Measurements from ENCODE around the gene ATP6V1F. TPM values are rescaled to one million over a fixed set of nuclear protein-coding genes. Genes with fewer than 3 reads are reported as not detected.

ATP6V1F gene
- polyA plus RNA-seq, 3 donors: 327 to 593 (median 511) TPM

GRCh38 chr7:128877756-128878120 lies 15.1 kb downstream of the ATP6V1F start:
- TF ChIP-seq, protein P1, sequence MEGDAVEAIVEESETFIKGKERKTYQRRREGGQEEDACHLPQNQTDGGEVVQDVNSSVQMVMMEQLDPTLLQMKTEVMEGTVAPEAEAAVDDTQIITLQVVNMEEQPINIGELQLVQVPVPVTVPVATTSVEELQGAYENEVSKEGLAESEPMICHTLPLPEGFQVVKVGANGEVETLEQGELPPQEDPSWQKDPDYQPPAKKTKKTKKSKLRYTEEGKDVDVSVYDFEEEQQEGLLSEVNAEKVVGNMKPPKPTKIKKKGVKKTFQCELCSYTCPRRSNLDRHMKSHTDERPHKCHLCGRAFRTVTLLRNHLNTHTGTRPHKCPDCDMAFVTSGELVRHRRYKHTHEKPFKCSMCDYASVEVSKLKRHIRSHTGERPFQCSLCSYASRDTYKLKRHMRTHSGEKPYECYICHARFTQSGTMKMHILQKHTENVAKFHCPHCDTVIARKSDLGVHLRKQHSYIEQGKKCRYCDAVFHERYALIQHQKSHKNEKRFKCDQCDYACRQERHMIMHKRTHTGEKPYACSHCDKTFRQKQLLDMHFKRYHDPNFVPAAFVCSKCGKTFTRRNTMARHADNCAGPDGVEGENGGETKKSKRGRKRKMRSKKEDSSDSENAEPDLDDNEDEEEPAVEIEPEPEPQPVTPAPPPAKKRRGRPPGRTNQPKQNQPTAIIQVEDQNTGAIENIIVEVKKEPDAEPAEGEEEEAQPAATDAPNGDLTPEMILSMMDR (IDR thresholded peaks at IDR 0.05): no peak
- Histone ChIP-seq H3K4me2 (replicated peaks; ENCODE audit: extremely low read depth, low read length, poor library complexity, severe bottlenecking) (no peak overlapping the region), H3K36me3 (replicated peaks in 1 of 2; ENCODE audit: control insufficient read depth in 1 of 2, insufficient read depth in 2 of 2, low read length in 2 of 2) (no peaks in the 10 kb centered on the region), H3K27me3 (ENCODE audit: control insufficient read depth in 2 of 2, insufficient read depth in 2 of 2, low read length in 2 of 2) (no peaks in the 10 kb centered on the region), H2AFZ (ENCODE audit: insufficient read depth, low read depth, low read length, poor library complexity, severe bottlenecking) (no peak overlapping the region), H3K9me3 (replicated peaks in 1 of 2; ENCODE audit: control insufficient read depth in 1 of 2, insufficient read depth in 1 of 2, low read length in 2 of 2) (no peaks in the 10 kb centered on the region), H3K4me3 (replicated peaks in 1 of 3; ENCODE audit: low read depth in 2 of 3, low read length in 3 of 3) (no peak overlapping the region), H3K79me2 (ENCODE audit: insufficient read depth, low read length) (no peaks in the 10 kb centered on the region), H3K4me1 (ENCODE audit: control insufficient read depth in 1 of 2, insufficient read depth in 2 of 2, low read length in 2 of 2) (no peaks in the 10 kb centered on the region), H4K20me1 (ENCODE audit: insufficient read depth, low read length) (no peaks in the 10 kb centered on the region), H3K27ac (ENCODE audit: low read depth in 1 of 2, low read length in 2 of 2) (no peak overlapping the region), H3K9ac (ENCODE audit: insufficient read depth, low read length, poor library complexity, severe bottlenecking) (no peak overlapping the region)
- H3K36me3 Mint-ChIP-seq: no peaks in the 10 kb centered on the region
- no peak for DNase-seq
- no peak overlapping the region for H3K27ac Mint-ChIP-seq
- no peaks in the 10 kb centered on the region for H3K4me1 Mint-ChIP-seq
- no peak overlapping the region for H3K4me3 Mint-ChIP-seq
- intact Hi-C loops (cut with micrococcal nuclease): loop anchor here in 1 of 2 donors (5.0 kb wide), 1 partner anchor 35 kb away; no protein-coding TSS in a partner anchor
- no peaks in the 10 kb centered on the region for H3K9me3 Mint-ChIP-seq
- peaks cover 1 to 11% (median 2%) of the 10 kb centered on the region in 3 donors for H3K27me3 Mint-ChIP-seq (ENCODE audit: low read depth in 3 of 3)
- 100% methylated on average over 3 of the region's 4 CpGs for WGBS (ENCODE audit: insufficient coverage)

GRCh38 chr7:128878226-128879105 lies 15.8 kb downstream of the ATP6V1F start:
- no peak for DNase-seq
- H2AFZ ChIP-seq (ENCODE audit: insufficient read depth, low read depth, low read length, poor library complexity, severe bottlenecking): no peak overlapping the region
- TF ChIP-seq, protein P1 (IDR thresholded peaks at IDR 0.05): no peak
- no peak overlapping the region for H3K9ac ChIP-seq (ENCODE audit: insufficient read depth, low read length, poor library complexity, severe bottlenecking)
- no peak overlapping the region for H3K4me2 ChIP-seq (replicated peaks; ENCODE audit: extremely low read depth, low read length, poor library complexity, severe bottlenecking)
- Mint-ChIP-seq H3K36me3 (no peaks in the 10 kb centered on the region), H3K27me3 (ENCODE audit: low read depth in 3 of 3) (peaks cover 1 to 6% (median 2%) of the 10 kb centered on the region in 3 donors), H3K27ac (no peak overlapping the region), H3K9me3 (peaks cover 0 to under 1% (median 0%) of the 10 kb centered on the region in 7 donors), H3K4me1 (peaks cover under 1% of the 10 kb centered on the region), H3K4me3 (no peak overlapping the region)
- H3K9me3 ChIP-seq (replicated peaks in 1 of 2; ENCODE audit: control insufficient read depth in 1 of 2, insufficient read depth in 1 of 2, low read length in 2 of 2): no peaks in the 10 kb centered on the region
- H3K36me3 ChIP-seq (replicated peaks in 1 of 2; ENCODE audit: control insufficient read depth in 1 of 2, insufficient read depth in 2 of 2, low read length in 2 of 2): no peaks in the 10 kb centered on the region
- no peaks in the 10 kb centered on the region for H4K20me1 ChIP-seq (ENCODE audit: insufficient read depth, low read length)
- no peaks in the 10 kb centered on the region for H3K27me3 ChIP-seq (ENCODE audit: control insufficient read depth in 2 of 2, insufficient read depth in 2 of 2, low read length in 2 of 2)
- no peak overlapping the region for H3K4me3 ChIP-seq (replicated peaks in 1 of 3; ENCODE audit: low read depth in 2 of 3, low read length in 3 of 3)
- WGBS (ENCODE audit: insufficient coverage): 96% methylated on average over 9 of the region's 14 CpGs
- intact Hi-C loops (cut with micrococcal nuclease): loop anchor here in 1 of 2 donors (5.0 kb wide), 1 partner anchor 36 kb away; no protein-coding TSS in a partner anchor
- H3K79me2 ChIP-seq (ENCODE audit: insufficient read depth, low read length): no peaks in the 10 kb centered on the region
- no peaks in the 10 kb centered on the region for H3K4me1 ChIP-seq (ENCODE audit: control insufficient read depth in 1 of 2, insufficient read depth in 2 of 2, low read length in 2 of 2)
- H3K27ac ChIP-seq (ENCODE audit: low read depth in 1 of 2, low read length in 2 of 2): no peak overlapping the region

Measured in CD14-positive monocyte (primary cell).